ENCODE measurements around the gene DAZAP1.

The DAZAP1 gene

DNA sequence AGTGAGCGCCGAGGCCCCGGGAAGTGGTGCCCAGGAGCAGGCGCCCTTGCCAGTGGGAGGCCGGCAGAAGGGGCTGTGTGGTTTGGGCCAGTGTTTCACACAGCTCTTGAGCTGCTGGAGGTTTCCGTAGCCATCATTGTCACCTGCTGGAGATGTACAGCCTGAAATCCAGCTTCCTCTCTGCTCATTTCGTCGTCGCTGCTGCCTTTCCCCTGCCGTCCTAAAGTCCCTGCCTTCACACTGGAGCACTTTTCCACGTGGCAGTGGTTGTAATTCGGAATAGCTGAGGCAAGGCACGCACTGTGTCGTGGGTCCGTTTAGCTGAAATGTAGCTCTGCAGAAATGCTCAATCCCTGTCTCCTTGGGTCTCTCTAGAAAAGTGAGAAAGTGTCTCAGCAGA lies 13.2 kb downstream of the DAZAP1 start:
- Histone ChIP-seq H3K4me2 (ENCODE audit: low read depth, low read length, poor library complexity, severe bottlenecking) (no peak overlapping the region), H4K20me1 (ENCODE audit: low read depth, low read length) (peaks cover 14% of the 10 kb centered on the region; the same call in 1 of the 2 replicates), H3F3A (ENCODE audit: insufficient read depth) (no peaks in the 10 kb centered on the region), H3K27me3 (ENCODE audit: low read length) (no peaks in the 10 kb centered on the region), H3K9ac (ENCODE audit: low read length) (no peak overlapping the region), H3K36me3 (ENCODE audit: low read length) (0 out of 2 replicates have a peak, but pooled peaks cover 6% of the 10 kb centered on the region), H3K9me2 (replicated peaks; ENCODE audit: insufficient read depth, low read length) (no peaks in the 10 kb centered on the region), H3K4me3 (ENCODE audit: insufficient read depth, low read length, poor library complexity, severe bottlenecking) (no peak overlapping the region), H3K9me3 (ENCODE audit: insufficient read depth, low read length) (no peaks in the 10 kb centered on the region), H3K79me2 (ENCODE audit: insufficient read depth, low read length) (peaks cover 43% of the 10 kb centered on the region), H3K27ac (ENCODE audit: low read depth, low read length) (no peak overlapping the region), H2AFZ (ENCODE audit: low read depth, low read length, severe bottlenecking) (no peak overlapping the region)
- TF ChIP-seq EZH2phosphoT487 (conservative IDR thresholded peaks at IDR 0.05; ENCODE audit: low read length), result no peak
- TF ChIP-seq, protein P1, sequence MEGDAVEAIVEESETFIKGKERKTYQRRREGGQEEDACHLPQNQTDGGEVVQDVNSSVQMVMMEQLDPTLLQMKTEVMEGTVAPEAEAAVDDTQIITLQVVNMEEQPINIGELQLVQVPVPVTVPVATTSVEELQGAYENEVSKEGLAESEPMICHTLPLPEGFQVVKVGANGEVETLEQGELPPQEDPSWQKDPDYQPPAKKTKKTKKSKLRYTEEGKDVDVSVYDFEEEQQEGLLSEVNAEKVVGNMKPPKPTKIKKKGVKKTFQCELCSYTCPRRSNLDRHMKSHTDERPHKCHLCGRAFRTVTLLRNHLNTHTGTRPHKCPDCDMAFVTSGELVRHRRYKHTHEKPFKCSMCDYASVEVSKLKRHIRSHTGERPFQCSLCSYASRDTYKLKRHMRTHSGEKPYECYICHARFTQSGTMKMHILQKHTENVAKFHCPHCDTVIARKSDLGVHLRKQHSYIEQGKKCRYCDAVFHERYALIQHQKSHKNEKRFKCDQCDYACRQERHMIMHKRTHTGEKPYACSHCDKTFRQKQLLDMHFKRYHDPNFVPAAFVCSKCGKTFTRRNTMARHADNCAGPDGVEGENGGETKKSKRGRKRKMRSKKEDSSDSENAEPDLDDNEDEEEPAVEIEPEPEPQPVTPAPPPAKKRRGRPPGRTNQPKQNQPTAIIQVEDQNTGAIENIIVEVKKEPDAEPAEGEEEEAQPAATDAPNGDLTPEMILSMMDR (IDR thresholded peaks at IDR 0.05; ENCODE audit: insufficient read depth, low read length, poor library complexity, severe bottlenecking), result no peak

DNA sequence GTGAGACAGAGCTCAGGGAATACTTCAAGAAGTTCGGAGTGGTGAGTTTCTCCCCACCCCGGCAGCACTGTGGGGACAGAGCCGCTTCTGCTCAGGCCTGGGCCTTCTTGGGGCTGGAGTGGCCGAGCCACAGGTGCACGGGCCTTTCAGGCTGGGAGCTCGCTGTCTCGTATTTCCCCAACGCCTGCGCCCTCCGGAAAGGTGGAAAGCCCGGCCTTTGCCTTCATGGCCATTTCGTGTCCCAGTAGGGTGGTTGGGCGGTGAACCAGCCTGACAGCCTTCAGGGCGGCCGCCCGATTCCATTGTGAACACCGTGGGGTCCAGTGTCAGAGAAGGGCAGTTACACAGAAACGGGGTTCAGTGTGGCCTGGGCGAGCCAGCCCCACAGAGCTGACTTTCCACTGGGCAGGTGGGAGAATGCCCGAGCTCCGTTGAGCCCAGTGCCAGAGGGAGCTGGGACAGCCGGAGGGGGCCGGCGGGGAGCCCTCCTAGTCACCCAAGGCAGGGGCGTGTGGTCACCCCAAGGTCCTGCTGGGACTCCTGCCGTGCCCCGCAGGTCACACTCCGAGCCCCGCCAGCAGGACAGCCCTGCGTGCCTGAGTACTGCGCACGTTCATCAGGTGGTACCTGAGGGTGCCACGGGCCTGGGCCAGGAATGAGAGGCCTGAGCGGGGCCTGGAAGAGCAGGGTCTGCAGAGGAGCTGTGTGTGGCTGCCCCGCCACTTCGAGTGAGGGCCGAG lies 14.0 kb downstream of the DAZAP1 start:
- Histone ChIP-seq H3K36me3 (ENCODE audit: low read length) (0 out of 2 replicates have a peak, but pooled peaks cover 6% of the 10 kb centered on the region), H4K20me1 (ENCODE audit: low read depth, low read length) (peaks cover 14% of the 10 kb centered on the region; the same call in 1 of the 2 replicates), H3K9me2 (replicated peaks; ENCODE audit: insufficient read depth, low read length) (no peaks in the 10 kb centered on the region), H3K79me2 (ENCODE audit: insufficient read depth, low read length) (peaks cover 35% of the 10 kb centered on the region), H3K9me3 (ENCODE audit: insufficient read depth, low read length) (no peaks in the 10 kb centered on the region), H3K27me3 (ENCODE audit: low read length) (no peaks in the 10 kb centered on the region), H3K4me3 (ENCODE audit: insufficient read depth, low read length, poor library complexity, severe bottlenecking) (no peak overlapping the region), H3K4me2 (ENCODE audit: low read depth, low read length, poor library complexity, severe bottlenecking) (no peak overlapping the region), H3K27ac (ENCODE audit: low read depth, low read length) (no peak overlapping the region), H3F3A (ENCODE audit: insufficient read depth) (no peaks in the 10 kb centered on the region), H3K9ac (ENCODE audit: low read length) (no peak overlapping the region), H2AFZ (ENCODE audit: low read depth, low read length, severe bottlenecking) (no peak overlapping the region)
- TF ChIP-seq, protein P1 (IDR thresholded peaks at IDR 0.05; ENCODE audit: insufficient read depth, low read length, poor library complexity, severe bottlenecking), result no peak
- no peak for TF ChIP-seq EZH2phosphoT487 (conservative IDR thresholded peaks at IDR 0.05; ENCODE audit: low read length)

DNA sequence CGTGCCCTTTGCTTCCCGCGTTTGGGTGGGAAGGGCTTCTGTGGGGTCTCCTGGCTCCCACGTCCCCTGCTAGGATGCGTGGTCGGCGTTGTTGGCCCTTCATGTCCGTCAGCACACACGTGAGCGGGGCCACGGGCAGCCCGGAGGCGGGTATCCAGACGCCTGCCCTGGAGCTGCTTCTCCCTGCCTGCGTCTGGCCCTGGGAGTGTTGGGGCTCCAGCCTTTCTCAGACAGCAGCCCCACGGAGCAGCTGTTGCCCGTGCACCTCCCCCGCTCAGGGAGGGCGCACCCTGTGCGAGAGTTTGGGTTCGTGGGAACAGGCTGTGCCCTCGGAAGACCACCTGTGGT lies 14.5 kb downstream of the DAZAP1 start:
- Histone ChIP-seq H4K20me1 (ENCODE audit: low read depth, low read length) (peaks cover 14% of the 10 kb centered on the region; the same call in 1 of the 2 replicates), H3K27ac (ENCODE audit: low read depth, low read length) (no peak overlapping the region), H3K36me3 (ENCODE audit: low read length) (0 out of 2 replicates have a peak, but pooled peaks cover 6% of the 10 kb centered on the region), H3K4me3 (ENCODE audit: insufficient read depth, low read length, poor library complexity, severe bottlenecking) (no peak overlapping the region), H3F3A (ENCODE audit: insufficient read depth) (no peaks in the 10 kb centered on the region), H3K9me2 (replicated peaks; ENCODE audit: insufficient read depth, low read length) (no peaks in the 10 kb centered on the region), H3K4me2 (ENCODE audit: low read depth, low read length, poor library complexity, severe bottlenecking) (no peak overlapping the region), H3K9ac (ENCODE audit: low read length) (no peak overlapping the region), H2AFZ (ENCODE audit: low read depth, low read length, severe bottlenecking) (no peak overlapping the region), H3K27me3 (ENCODE audit: low read length) (no peaks in the 10 kb centered on the region), H3K79me2 (ENCODE audit: insufficient read depth, low read length) (peaks cover 34% of the 10 kb centered on the region), H3K9me3 (ENCODE audit: insufficient read depth, low read length) (no peaks in the 10 kb centered on the region)
- TF ChIP-seq EZH2phosphoT487 (conservative IDR thresholded peaks at IDR 0.05; ENCODE audit: low read length), result no peak

DNA sequence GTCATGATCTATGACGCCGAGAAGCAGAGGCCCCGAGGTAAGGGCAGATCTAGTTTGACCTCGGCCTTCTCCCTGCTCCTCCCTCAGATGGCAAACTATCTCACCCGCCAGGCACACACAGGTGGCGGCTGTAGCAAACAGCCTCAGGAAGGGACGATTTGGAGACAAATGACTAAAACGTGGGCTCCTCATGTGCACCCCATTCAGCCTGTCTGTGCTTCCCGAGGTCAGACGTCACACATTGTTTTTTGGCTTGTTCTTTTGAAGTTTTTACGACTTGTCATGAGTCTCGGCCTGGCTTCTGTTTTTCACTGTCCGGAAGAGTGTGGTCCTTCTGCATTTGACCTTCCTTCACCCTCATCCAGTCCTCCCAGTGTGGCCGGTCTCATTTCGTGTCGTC lies 15.0 kb downstream of the DAZAP1 start:
- no peak overlapping the region for H3K27ac ChIP-seq (ENCODE audit: low read depth, low read length)
- peaks cover 33% of the 10 kb centered on the region for H3K79me2 ChIP-seq (ENCODE audit: insufficient read depth, low read length)
- TF ChIP-seq, protein P1 (IDR thresholded peaks at IDR 0.05; ENCODE audit: insufficient read depth, low read length, poor library complexity, severe bottlenecking), result no peak
- no peak for TF ChIP-seq EZH2phosphoT487 (conservative IDR thresholded peaks at IDR 0.05; ENCODE audit: low read length)
- H3K9me3 ChIP-seq (ENCODE audit: insufficient read depth, low read length), result no peaks in the 10 kb centered on the region
- H3K36me3 ChIP-seq (ENCODE audit: low read length), result 0 out of 2 replicates have a peak, but pooled peaks cover 6% of the 10 kb centered on the region
- H3K27me3 ChIP-seq (ENCODE audit: low read length), result no peaks in the 10 kb centered on the region
- no peak overlapping the region for H2AFZ ChIP-seq (ENCODE audit: low read depth, low read length, severe bottlenecking)
- no peak overlapping the region for H3K9ac ChIP-seq (ENCODE audit: low read length)
- no peak overlapping the region for H3K4me3 ChIP-seq (ENCODE audit: insufficient read depth, low read length, poor library complexity, severe bottlenecking)
- H3F3A ChIP-seq (ENCODE audit: insufficient read depth), result no peaks in the 10 kb centered on the region
- peaks cover 14% of the 10 kb centered on the region; the same call in 1 of the 2 replicates for H4K20me1 ChIP-seq (ENCODE audit: low read depth, low read length)
- H3K4me2 ChIP-seq (ENCODE audit: low read depth, low read length, poor library complexity, severe bottlenecking), result no peak overlapping the region
- no peaks in the 10 kb centered on the region for H3K9me2 ChIP-seq (replicated peaks; ENCODE audit: insufficient read depth, low read length)
